MG63 (cell line): ENCODE measurements around the gene KIF6. TPM values are rescaled to one million over a fixed set of nuclear protein-coding genes. Genes with fewer than 3 reads are reported as not detected.
"Not testable (repeated sequence)": the region's sequence is repeated elsewhere in the genome, so short reads cannot be mapped to it uniquely, and the experiment has no call there.

Experiments used
- DNase-seq: peaks from one replicate; pipeline ENCODE4 v3.0.0-alpha.2; 2020
- H3K27me3 ChIP-seq: fragments of 250-450 bp; sonication (Bioruptor Pico); 2 replicates; pipeline ENCODE4 v1.5.1; 2020; ENCODE audit warnings: mild to moderate bottlenecking, moderate library complexity
- H3K36me3 ChIP-seq: fragments of 250-450 bp; sonication (Bioruptor Pico); 2 replicates; pipeline ENCODE4 v1.5.1; 2020; ENCODE audit warnings: mild to moderate bottlenecking, moderate library complexity
- H3K4me3 ChIP-seq: fragments of 250-450 bp; sonication (Bioruptor Pico); 2 replicates; pipeline ENCODE4 v1.5.1; 2020; ENCODE audit warnings: mild to moderate bottlenecking, moderate library complexity
- H3K9me3 ChIP-seq: fragments of 250-450 bp; sonication (Bioruptor Pico); 2 replicates; pipeline ENCODE4 v1.5.1; 2020; ENCODE audit warnings: mild to moderate bottlenecking, moderate library complexity
- total RNA-seq: library from RNA; depleted of rRNA; stranded (reverse); fragments of >200 nt; shearing (Covaris generic); gene quantifications from 2 replicates; pipeline ENCODE4 v1.2.3, GENCODE V29; 2014; ENCODE audit warnings: low replicate concordance

The KIF6 gene
- total RNA-seq, 1 experiment from 2014 or later = not detected

DNA sequence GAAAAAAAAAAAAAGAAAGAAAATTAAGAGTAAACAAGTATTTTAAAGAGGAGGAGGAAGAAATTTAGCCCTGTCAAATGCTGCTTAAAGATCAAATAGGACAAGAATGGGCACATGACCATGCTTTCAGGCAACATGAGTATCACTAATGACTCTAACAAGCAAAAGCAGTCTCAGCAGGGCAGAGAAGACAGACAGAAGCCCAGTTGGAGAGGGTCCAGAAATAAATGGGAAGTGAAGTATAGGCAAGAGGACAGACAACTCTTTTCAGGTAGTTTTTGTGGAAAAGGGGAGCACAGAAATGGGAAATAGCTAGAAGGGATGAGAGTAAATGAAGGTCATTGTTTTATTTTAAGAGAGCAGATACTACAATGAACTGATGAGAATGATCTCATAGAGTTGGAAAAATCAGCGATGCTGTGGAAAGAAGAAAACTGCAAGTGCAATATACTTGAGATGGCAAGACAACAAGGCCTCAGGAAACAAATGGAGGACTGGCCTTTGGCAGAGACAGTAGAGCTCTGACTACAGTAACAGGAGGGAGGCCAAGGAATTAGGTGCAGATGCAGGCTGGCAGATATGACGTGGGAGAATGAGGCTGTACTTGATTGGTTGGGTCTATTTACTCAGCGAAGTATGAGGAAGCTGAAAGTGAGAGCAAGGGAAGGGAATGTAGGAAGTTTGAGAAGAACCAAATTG is 40.3 kb downstream of the KIF6 start:
- DNase-seq = no peak
- Histone ChIP-seq H3K36me3 (no peaks in the 10 kb centered on the region), H3K27me3 (no peaks in the 10 kb centered on the region), H3K9me3 (no peaks in the 10 kb centered on the region), H3K4me3 (no peak overlapping the region)

- DNase-seq = no peak
- Histone ChIP-seq H3K9me3 (no peaks in the 10 kb centered on the region), H3K27me3 (no peaks in the 10 kb centered on the region), H3K4me3 (no peak overlapping the region), H3K36me3 (no peaks in the 10 kb centered on the region)
Measured at GRCh38 chr6:39681674-39682121, 43.5 kb downstream of the KIF6 start.

DNA sequence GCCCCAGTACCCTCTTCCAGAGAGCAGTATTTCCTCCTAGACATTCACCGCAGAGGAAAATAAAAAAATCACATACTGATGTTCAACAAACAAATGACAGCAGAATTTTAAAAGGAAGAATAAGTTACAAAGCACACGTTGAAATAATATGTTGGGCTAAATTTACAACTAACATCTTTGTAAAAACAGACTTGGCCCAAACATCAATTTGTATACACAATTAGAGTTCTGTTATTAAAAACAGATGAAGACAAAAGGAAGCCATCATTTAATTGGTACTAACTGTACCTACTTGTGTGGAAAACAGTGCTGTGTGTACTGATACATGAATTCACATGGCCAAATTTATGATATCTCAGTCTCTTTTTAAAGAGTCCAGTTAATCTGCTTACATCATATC is 46.3 kb downstream of the KIF6 start:
- Histone ChIP-seq H3K9me3 (no peaks in the 10 kb centered on the region), H3K36me3 (no peaks in the 10 kb centered on the region), H3K27me3 (no peaks in the 10 kb centered on the region), H3K4me3 (no peak overlapping the region)
- DNase-seq = no peak

DNA sequence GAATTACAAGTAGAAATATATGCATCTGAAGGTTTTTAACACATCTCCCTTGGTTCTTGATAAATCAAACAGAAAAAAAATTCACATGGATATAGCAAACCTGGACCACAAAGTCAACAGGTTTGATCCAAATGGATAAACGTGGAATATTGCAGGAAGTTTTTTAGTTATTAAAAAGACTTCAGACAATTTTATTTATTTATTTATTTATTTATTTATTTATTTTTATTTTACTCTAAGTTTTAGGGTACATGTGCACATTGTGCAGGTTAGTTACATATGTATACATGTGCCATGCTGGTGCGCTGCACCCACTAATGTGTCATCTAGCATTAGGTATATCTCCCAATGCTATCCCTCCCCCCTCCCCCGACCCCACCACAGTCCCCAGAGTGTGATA is 47.9 kb downstream of the KIF6 start:
- DNase-seq = not testable (repeated sequence)

DNA sequence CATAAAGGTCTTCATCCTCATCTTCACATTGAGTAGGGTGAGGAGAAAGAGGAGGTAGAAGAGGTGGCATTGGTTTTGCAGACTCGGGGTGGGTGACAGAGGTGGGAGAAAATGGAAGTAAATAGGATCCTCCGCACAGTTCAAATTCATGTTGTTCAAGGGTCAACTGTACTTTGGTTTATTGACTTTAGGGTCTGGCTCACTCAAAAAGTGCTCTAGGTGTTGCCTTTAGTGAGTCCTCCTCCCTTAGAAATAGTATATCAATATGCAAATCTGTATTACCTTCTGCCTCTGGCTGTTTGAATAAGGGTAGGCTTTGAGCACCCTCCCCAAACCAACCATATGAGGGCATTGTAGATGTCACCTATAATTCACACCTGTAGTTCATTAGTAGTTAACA is 54.7 kb downstream of the KIF6 start:
- no peak overlapping the region for H3K4me3 ChIP-seq
- no peaks in the 10 kb centered on the region for H3K9me3 ChIP-seq
- H3K36me3 ChIP-seq = no peaks in the 10 kb centered on the region
- no peak for DNase-seq
- H3K27me3 ChIP-seq = no peaks in the 10 kb centered on the region

More for the DNA sequence above, 47.9 kb downstream of the KIF6 start:
- not testable (repeated sequence) for H3K9me3 ChIP-seq, H3K4me3 ChIP-seq, H3K36me3 ChIP-seq, H3K27me3 ChIP-seq

DNA sequence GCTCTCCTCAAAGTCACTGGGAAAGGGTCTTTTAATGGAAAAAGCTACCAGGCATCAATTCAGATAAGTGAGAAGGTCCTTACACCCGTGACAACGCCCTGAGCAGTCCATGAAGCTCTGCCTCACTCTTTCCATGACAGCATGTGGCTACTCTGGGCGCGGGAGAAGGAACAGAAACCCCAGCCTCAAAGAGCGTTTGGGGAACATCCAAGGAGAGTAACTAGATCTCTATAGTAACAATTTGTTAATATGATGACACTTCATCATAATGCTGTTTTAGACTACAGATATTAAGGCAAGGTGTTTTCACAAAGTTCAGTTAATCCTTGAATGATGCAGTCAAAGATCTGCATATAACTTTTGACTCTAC is 55.2 kb downstream of the KIF6 start:
- Histone ChIP-seq H3K36me3 (no peaks in the 10 kb centered on the region), H3K9me3 (no peaks in the 10 kb centered on the region), H3K27me3 (no peaks in the 10 kb centered on the region), H3K4me3 (no peak overlapping the region)
- DNase-seq = no peak

GRCh38 chr6:39669207-39669972 is 55.8 kb downstream of the KIF6 start:
- Histone ChIP-seq H3K27me3 (no peaks in the 10 kb centered on the region), H3K36me3 (no peaks in the 10 kb centered on the region), H3K9me3 (no peaks in the 10 kb centered on the region), H3K4me3 (no peak overlapping the region)
- no peak for DNase-seq

DNA sequence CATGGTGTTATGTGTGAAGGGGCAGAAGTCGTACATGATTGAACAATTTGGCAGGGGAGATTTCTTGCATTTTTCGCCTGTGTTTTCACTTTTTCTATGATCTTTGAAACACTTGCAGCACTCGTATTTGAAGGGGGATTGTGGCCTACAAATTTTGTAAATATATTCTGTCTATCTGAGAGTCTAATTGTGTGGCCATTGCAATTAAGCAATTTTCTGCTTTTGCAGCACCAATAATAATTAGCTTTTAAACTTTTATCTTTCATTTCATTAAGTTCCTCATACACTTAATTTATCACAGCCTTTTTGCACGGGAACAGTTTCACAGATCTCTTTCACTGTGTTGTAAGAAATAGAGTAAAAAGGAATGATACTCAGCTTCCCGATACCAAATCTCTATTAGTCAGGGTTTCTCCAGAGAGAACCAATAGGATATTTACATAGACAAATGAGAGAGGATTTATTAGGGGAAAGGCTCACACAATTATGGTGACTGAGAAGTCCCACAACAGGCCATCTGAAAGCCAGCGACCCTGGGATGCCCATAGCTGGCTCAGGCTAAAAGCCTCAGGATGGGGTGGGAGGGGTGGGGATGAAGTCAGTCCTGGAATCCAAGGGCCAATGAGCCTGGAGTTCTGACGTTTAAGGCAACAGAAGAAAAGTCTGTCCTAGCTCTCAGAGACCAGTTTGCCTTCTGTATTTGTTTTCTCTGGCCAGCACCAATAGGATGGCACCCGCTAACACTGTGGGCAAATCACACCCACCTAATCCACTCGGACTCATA is 58.3 kb downstream of the KIF6 start:
- H3K4me3 ChIP-seq = no peak overlapping the region
- no peaks in the 10 kb centered on the region for H3K27me3 ChIP-seq
- H3K9me3 ChIP-seq = no peaks in the 10 kb centered on the region
- DNase-seq = no peak
- H3K36me3 ChIP-seq = no peaks in the 10 kb centered on the region

DNA sequence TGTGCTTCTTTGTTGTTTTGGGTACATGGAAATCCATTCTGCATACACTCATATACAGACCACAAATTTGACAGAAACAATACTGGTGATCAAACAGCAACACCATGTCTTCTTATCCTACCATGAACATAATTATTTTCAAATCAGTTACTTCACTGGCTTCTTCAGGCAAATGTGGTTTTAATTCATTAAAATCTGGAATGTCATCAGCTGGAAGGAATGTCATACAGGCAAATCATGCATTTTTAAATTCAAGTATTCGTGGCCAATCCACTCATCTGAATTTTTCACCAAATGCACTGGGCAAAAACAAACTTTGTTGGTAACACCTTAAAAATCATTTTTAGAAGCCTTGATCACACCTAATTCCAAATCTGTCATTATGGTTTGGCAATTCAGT is 59.3 kb downstream of the KIF6 start:
- Histone ChIP-seq H3K27me3 (no peaks in the 10 kb centered on the region), H3K4me3 (no peak overlapping the region), H3K9me3 (no peaks in the 10 kb centered on the region), H3K36me3 (no peaks in the 10 kb centered on the region)
- no peak for DNase-seq

GRCh38 chr6:39664173-39664572 is 61.0 kb downstream of the KIF6 start:
- DNase-seq = no peak
- Histone ChIP-seq H3K4me3 (no peak overlapping the region), H3K36me3 (no peaks in the 10 kb centered on the region), H3K27me3 (no peaks in the 10 kb centered on the region), H3K9me3 (no peaks in the 10 kb centered on the region)

- Histone ChIP-seq H3K4me3 (no peak overlapping the region), H3K27me3 (no peaks in the 10 kb centered on the region), H3K9me3 (no peaks in the 10 kb centered on the region), H3K36me3 (no peaks in the 10 kb centered on the region)
- DNase-seq = no peak
Measured at GRCh38 chr6:39657355-39658135, 67.7 kb downstream of the KIF6 start.

DNA sequence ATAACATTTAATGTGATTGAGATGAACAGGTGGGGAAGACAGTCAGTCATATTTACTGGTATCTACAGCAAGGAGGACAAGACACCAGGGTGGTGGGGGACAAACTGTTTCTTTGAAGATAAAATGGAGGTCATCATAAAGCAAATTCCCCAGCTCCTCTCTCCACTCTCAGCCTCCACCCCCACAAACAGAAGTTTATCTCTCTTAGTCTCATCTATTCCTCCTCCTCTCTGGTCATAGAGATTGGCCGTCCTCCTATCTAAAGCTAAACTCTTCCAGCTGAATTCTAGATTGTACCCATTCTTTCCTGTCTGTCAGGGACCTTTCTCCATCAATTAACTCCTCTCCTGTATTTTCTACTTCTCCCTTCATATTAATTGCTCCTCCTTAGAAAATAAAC is 71.1 kb downstream of the KIF6 start:
- no peaks in the 10 kb centered on the region for H3K36me3 ChIP-seq
- H3K27me3 ChIP-seq = no peaks in the 10 kb centered on the region
- no peak overlapping the region for H3K4me3 ChIP-seq
- DNase-seq = no peak
- H3K9me3 ChIP-seq = no peaks in the 10 kb centered on the region

DNA sequence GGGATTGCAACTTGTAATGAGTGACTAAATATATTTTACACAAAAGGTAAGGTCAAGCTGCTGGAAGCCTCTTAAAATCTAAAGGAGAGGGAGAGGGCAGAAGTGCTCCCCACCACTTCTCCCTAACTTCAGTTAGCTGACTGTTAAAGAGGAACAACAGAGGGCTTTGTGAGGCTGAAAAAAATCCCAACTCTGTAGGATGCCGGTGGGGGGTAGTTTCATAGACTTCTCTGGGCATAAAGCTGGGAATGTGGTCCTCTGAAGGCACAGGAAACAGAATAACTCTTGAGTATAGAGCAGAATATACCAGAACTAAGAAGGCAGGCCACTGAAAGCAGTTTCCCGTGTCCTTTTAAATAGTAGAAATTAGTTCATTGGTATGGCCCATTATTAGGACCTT is 71.6 kb downstream of the KIF6 start:
- Histone ChIP-seq H3K36me3 (no peaks in the 10 kb centered on the region), H3K9me3 (no peaks in the 10 kb centered on the region), H3K27me3 (no peaks in the 10 kb centered on the region), H3K4me3 (no peak overlapping the region)
- no peak for DNase-seq

- Histone ChIP-seq H3K4me3 (no peak overlapping the region), H3K36me3 (no peaks in the 10 kb centered on the region), H3K9me3 (no peaks in the 10 kb centered on the region), H3K27me3 (no peaks in the 10 kb centered on the region)
- DNase-seq = no peak
Measured at GRCh38 chr6:39649996-39650395, 75.2 kb downstream of the KIF6 start.

- H3K4me3 ChIP-seq = no peak overlapping the region
- no peaks in the 10 kb centered on the region for H3K9me3 ChIP-seq
- no peaks in the 10 kb centered on the region for H3K27me3 ChIP-seq
- H3K36me3 ChIP-seq = no peaks in the 10 kb centered on the region
- DNase-seq = no peak
Measured at GRCh38 chr6:39646751-39647420, 78.3 kb downstream of the KIF6 start.

DNA sequence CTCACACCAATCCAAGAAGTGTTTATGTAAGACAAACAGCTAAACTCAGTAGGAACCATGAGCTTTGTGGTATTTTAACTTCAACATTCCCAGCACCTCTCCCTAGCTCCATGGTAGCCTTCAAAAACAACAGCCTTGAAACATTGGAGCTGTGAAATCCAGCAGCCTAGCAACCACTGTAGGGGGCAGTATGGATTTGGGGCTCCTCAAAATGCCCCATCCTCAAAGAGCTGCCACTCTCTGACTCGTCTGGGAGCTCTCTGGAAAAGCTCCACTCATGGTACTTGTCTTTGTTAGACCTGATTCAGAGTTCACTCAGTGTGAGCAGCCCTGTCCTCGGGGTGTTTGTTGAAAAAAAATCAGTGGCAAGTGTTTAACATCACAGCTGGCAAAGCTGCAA is 82.9 kb downstream of the KIF6 start:
- no peak for DNase-seq
- no peaks in the 10 kb centered on the region for H3K27me3 ChIP-seq
- H3K36me3 ChIP-seq = no peaks in the 10 kb centered on the region
- H3K4me3 ChIP-seq = no peak overlapping the region
- H3K9me3 ChIP-seq = no peaks in the 10 kb centered on the region
